ENCODE measurements around the gene CREBRF.

DNA sequence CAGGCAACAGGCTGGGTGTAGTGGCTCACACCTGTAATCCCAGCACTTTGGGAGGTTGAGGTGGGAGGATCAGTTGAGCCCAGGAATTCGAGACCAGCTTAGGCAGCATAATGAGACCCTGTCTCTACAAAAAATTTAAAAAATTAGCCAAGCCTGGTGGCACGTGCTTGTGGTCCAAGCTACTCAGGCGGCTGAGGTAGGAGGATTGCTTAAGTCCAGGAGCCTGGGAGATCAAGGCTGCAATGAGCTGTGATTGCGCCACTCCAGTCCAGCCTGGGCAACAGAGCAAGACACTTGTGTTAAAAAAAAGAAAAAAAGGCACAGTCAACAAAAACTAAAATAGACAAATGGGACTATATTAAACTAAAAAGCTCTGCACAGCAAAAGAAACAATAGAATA lies 43.3 kb upstream of the CREBRF start:
- TF ChIP-seq CTCF (IDR thresholded peaks at IDR 0.05; ENCODE audit: poor library complexity) (no peak), EZH2 (IDR thresholded peaks at IDR 0.05; ENCODE audit: borderline replicate concordance) (no peak)
